Erythroblast (primary cell): Measurements from ENCODE around the gene CYP4F3.

Source experiments
- GATA1 ChIP-seq: IDR thresholded peaks from 2 replicates; pipeline ENCODE4 v1.6.1; 2011; ENCODE audit warnings: low read depth, mild to moderate bottlenecking, control low read depth, low read length, moderate library complexity
- POLR2A ChIP-seq: IDR thresholded peaks from 2 replicates; pipeline ENCODE4 v1.6.1; 2011; ENCODE audit warnings: mild to moderate bottlenecking, low read length

- no peak for TF ChIP-seq POLR2A
- no peak for TF ChIP-seq GATA1
Measured at GRCh38 chr19:15666186-15666585, 25.5 kb downstream of the CYP4F3 start.
